Measurements from ENCODE around the gene MN1.

Gene MN1

DNA sequence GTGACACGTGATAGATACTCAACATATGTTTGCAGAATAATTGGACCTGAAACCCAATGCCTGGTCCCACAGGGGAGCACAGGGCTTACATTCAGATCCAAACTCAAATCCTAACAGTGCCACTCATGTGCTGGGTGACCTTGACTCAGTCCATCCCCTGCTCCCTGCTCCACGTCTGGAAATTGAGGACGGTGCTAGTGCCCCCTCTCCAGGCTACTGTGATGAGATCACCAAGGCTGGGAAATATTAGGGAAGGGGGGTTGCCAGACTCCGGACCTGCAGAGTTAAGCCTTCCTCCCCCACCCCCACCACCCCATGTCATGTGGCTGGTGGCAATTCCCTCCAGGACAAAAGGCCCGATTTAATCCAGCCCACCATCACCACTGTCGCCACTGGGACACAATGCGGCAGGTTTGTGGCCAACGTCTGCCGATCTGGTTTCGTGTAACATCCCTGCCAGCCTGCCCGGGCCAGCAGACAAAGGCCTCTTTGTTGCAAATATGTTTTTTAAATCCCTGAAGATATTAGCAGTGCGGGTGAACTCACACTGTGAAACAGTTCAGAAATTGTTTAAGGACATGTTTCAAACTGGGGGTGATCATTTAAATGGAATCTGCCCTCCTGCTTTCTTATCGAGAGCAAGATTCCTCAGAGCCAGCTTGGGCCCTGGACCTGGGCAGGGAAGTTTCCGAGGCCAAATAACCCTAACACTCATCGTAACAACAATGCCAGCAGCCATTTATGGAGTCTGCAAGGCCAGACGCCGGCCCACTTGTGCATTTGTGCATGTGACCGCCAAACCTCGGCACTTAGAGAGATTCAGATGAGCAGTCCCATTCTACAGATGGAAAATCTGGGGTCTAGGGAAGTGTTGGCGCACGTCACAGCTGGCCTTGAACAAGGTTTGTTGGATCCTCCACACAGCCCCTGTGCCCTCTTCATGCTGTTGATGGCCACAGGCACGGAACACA is 19.6 kb upstream of the MN1 start:
- no peak overlapping the region for H3K27ac ChIP-seq (ENCODE audit: low read depth, low read length)
- no peaks in the 10 kb centered on the region for H3K36me3 ChIP-seq (ENCODE audit: insufficient read depth, low read length)
- H3K4me1 ChIP-seq (ENCODE audit: insufficient read depth, low read length): no peaks in the 10 kb centered on the region
- no peaks in the 10 kb centered on the region for H3K9me3 ChIP-seq (ENCODE audit: low read length)
- H3K4me3 ChIP-seq (ENCODE audit: low read depth in 1 of 2, low read length in 2 of 2): no peak overlapping the region
- H3K9ac ChIP-seq (ENCODE audit: low read length): no peak overlapping the region
- H3K27me3 ChIP-seq (ENCODE audit: control insufficient read depth in 1 of 2, insufficient read depth in 2 of 2, low read length in 2 of 2): no peaks in the 10 kb centered on the region

GRCh38 chr22:27816552-27816951 is 15.0 kb upstream of the MN1 start:
- Histone ChIP-seq H3K4me1 (ENCODE audit: insufficient read depth, low read length) (no peaks in the 10 kb centered on the region), H3K4me3 (ENCODE audit: low read depth in 1 of 2, low read length in 2 of 2) (no peak overlapping the region), H3K27ac (ENCODE audit: low read depth, low read length) (no peak overlapping the region), H3K9ac (ENCODE audit: low read length) (no peak overlapping the region), H3K36me3 (ENCODE audit: insufficient read depth, low read length) (no peaks in the 10 kb centered on the region), H3K27me3 (ENCODE audit: control insufficient read depth in 1 of 2, insufficient read depth in 2 of 2, low read length in 2 of 2) (no peaks in the 10 kb centered on the region), H3K9me3 (ENCODE audit: low read length) (no peaks in the 10 kb centered on the region)

- Histone ChIP-seq H3K4me3 (ENCODE audit: low read depth in 1 of 2, low read length in 2 of 2) (no peak overlapping the region), H3K27ac (ENCODE audit: low read depth, low read length) (no peak overlapping the region), H3K9ac (ENCODE audit: low read length) (no peak overlapping the region), H3K27me3 (ENCODE audit: control insufficient read depth in 1 of 2, insufficient read depth in 2 of 2, low read length in 2 of 2) (no peaks in the 10 kb centered on the region), H3K36me3 (ENCODE audit: insufficient read depth, low read length) (no peaks in the 10 kb centered on the region), H3K9me3 (ENCODE audit: low read length) (no peaks in the 10 kb centered on the region), H3K4me1 (ENCODE audit: insufficient read depth, low read length) (peaks cover 5% of the 10 kb centered on the region)
Measured at GRCh38 chr22:27815826-27816530, 14.4 kb upstream of the MN1 start.

DNA sequence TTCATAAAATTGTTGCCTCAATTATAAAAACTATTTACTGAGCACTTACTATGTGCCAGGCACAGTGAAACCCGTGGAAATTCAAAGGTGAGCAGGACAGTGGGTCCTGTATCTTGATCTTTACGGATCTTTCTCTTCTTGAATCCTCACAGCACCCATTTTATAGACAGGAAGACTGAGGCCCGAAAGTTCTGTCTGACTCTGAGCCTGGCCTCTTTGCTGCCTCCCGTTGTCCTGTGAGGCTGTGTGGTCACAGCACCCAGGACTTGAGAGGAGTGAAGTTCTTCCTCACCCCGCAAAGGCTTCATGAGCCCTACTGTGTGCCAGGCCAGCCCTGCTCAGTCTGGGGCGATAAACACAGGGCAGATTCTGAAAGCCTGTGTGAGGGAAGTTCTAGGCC is 13.4 kb upstream of the MN1 start:
- no peak overlapping the region for H3K9ac ChIP-seq (ENCODE audit: low read length)
- no peak overlapping the region for H3K4me3 ChIP-seq (ENCODE audit: low read depth in 1 of 2, low read length in 2 of 2)
- H3K36me3 ChIP-seq (ENCODE audit: insufficient read depth, low read length): no peaks in the 10 kb centered on the region
- H3K27ac ChIP-seq (ENCODE audit: low read depth, low read length): no peak overlapping the region
- no peaks in the 10 kb centered on the region for H3K9me3 ChIP-seq (ENCODE audit: low read length)
- peaks cover 14% of the 10 kb centered on the region for H3K4me1 ChIP-seq (ENCODE audit: insufficient read depth, low read length)
- H3K27me3 ChIP-seq (ENCODE audit: control insufficient read depth in 1 of 2, insufficient read depth in 2 of 2, low read length in 2 of 2): no peaks in the 10 kb centered on the region

- Histone ChIP-seq H3K27ac (ENCODE audit: low read depth, low read length) (no peak overlapping the region), H3K9ac (ENCODE audit: low read length) (no peak overlapping the region), H3K27me3 (ENCODE audit: control insufficient read depth in 1 of 2, insufficient read depth in 2 of 2, low read length in 2 of 2) (no peaks in the 10 kb centered on the region), H3K4me1 (ENCODE audit: insufficient read depth, low read length) (peaks cover 21% of the 10 kb centered on the region), H3K4me3 (ENCODE audit: low read depth in 1 of 2, low read length in 2 of 2) (no peak overlapping the region), H3K36me3 (ENCODE audit: insufficient read depth, low read length) (no peaks in the 10 kb centered on the region), H3K9me3 (ENCODE audit: low read length) (no peaks in the 10 kb centered on the region)
Measured at GRCh38 chr22:27811778-27812177, 10.2 kb upstream of the MN1 start.

GRCh38 chr22:27810609-27811151 is 9.1 kb upstream of the MN1 start:
- no peaks in the 10 kb centered on the region for H3K27me3 ChIP-seq (ENCODE audit: control insufficient read depth in 1 of 2, insufficient read depth in 2 of 2, low read length in 2 of 2)
- H3K4me1 ChIP-seq (ENCODE audit: insufficient read depth, low read length): peaks cover 21% of the 10 kb centered on the region
- no peaks in the 10 kb centered on the region for H3K36me3 ChIP-seq (ENCODE audit: insufficient read depth, low read length)
- H3K9me3 ChIP-seq (ENCODE audit: low read length): no peaks in the 10 kb centered on the region
- peak overlapping the region; percentile 2 for H3K27ac ChIP-seq (ENCODE audit: low read depth, low read length)
- H3K9ac ChIP-seq (ENCODE audit: low read length): peak overlapping the region; percentile 41
- H3K4me3 ChIP-seq (ENCODE audit: low read depth in 1 of 2, low read length in 2 of 2): peak overlapping the region in 1 of 2 donors; percentile 12

GRCh38 chr22:27809700-27810608 is 8.4 kb upstream of the MN1 start:
- Histone ChIP-seq H3K9ac (ENCODE audit: low read length) (peak overlapping the region; percentile 41), H3K9me3 (ENCODE audit: low read length) (no peaks in the 10 kb centered on the region), H3K27ac (ENCODE audit: low read depth, low read length) (peak overlapping the region; percentile 2), H3K36me3 (ENCODE audit: insufficient read depth, low read length) (no peaks in the 10 kb centered on the region), H3K27me3 (ENCODE audit: control insufficient read depth in 1 of 2, insufficient read depth in 2 of 2, low read length in 2 of 2) (no peaks in the 10 kb centered on the region), H3K4me1 (ENCODE audit: insufficient read depth, low read length) (peaks cover 21% of the 10 kb centered on the region), H3K4me3 (ENCODE audit: low read depth in 1 of 2, low read length in 2 of 2) (peak overlapping the region in 1 of 2 donors; percentile 12)

- Histone ChIP-seq H3K36me3 (ENCODE audit: insufficient read depth, low read length) (no peaks in the 10 kb centered on the region), H3K27ac (ENCODE audit: low read depth, low read length) (no peak overlapping the region), H3K27me3 (ENCODE audit: control insufficient read depth in 1 of 2, insufficient read depth in 2 of 2, low read length in 2 of 2) (no peaks in the 10 kb centered on the region), H3K4me3 (ENCODE audit: low read depth in 1 of 2, low read length in 2 of 2) (no peak overlapping the region), H3K9ac (ENCODE audit: low read length) (no peak overlapping the region), H3K9me3 (ENCODE audit: low read length) (no peaks in the 10 kb centered on the region), H3K4me1 (ENCODE audit: insufficient read depth, low read length) (peaks cover 21% of the 10 kb centered on the region)
Measured at GRCh38 chr22:27809226-27809603, 7.7 kb upstream of the MN1 start.

DNA sequence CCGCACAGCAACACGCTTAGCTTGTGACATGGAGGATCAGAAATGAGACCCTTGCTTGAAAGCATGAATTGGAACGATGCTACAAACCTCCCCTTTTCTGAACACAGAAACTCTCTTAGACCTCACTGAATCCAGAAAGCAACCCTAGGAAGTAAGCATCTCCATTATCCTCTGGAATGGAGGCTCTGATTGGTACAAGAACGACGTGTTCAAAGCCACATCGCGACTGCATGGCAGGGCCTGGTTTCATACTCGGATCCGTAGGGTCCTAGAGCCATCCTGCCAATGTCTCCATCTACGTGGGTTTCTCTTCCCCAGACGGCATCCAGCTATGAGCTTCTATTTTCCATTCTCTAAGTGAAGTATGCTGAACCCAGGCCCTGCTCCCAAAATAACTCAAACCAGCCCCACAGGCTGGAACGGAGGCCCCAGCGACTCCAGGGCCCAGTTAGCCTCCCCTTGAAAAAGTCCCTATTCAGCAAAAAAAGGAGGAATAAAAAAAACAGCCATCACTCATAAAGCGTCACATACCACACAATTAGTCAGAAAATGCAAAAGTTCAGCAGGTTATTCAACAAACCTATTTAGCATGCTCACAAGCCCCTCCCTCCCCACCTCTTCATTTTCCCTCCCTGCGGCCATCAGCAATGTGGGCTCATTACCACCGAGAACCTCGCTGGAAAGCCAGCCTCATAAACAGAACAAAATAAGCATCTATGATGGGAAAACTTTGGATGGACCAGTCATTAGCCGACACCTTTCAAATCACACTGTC is 7.1 kb upstream of the MN1 start:
- Histone ChIP-seq H3K4me3 (ENCODE audit: low read depth in 1 of 2, low read length in 2 of 2) (no peak overlapping the region), H3K27me3 (ENCODE audit: control insufficient read depth in 1 of 2, insufficient read depth in 2 of 2, low read length in 2 of 2) (no peaks in the 10 kb centered on the region), H3K9ac (ENCODE audit: low read length) (no peak overlapping the region)

GRCh38 chr22:27805841-27806240 is 4.3 kb upstream of the MN1 start:
- Histone ChIP-seq H3K9me3 (ENCODE audit: low read length) (no peaks in the 10 kb centered on the region), H3K4me3 (ENCODE audit: low read depth in 1 of 2, low read length in 2 of 2) (no peak overlapping the region), H3K4me1 (ENCODE audit: insufficient read depth, low read length) (peaks cover 21% of the 10 kb centered on the region), H3K27ac (ENCODE audit: low read depth, low read length) (no peak overlapping the region), H3K36me3 (ENCODE audit: insufficient read depth, low read length) (no peaks in the 10 kb centered on the region), H3K9ac (ENCODE audit: low read length) (no peak overlapping the region), H3K27me3 (ENCODE audit: control insufficient read depth in 1 of 2, insufficient read depth in 2 of 2, low read length in 2 of 2) (peaks cover 0 to 7% of the 10 kb centered on the region in 2 donors)

More for the DNA sequence above, 7.1 kb upstream of the MN1 start:
- H3K36me3 ChIP-seq (ENCODE audit: insufficient read depth, low read length): no peaks in the 10 kb centered on the region
- no peaks in the 10 kb centered on the region for H3K9me3 ChIP-seq (ENCODE audit: low read length)
- H3K27ac ChIP-seq (ENCODE audit: low read depth, low read length): no peak overlapping the region
- peaks cover 21% of the 10 kb centered on the region for H3K4me1 ChIP-seq (ENCODE audit: insufficient read depth, low read length)
